GM18907 (cell line): Measurements from ENCODE around the gene BMP6.

Experiments
- ATAC-seq: cut with Tn5 transposase; IDR thresholded peaks from one replicate; pipeline ENCODE4 v1.9.1; 2021; ENCODE audit warnings: mild to moderate bottlenecking, moderate library complexity; ENCODE audit not compliant: unreplicated experiment

BMP6 gene

DNA sequence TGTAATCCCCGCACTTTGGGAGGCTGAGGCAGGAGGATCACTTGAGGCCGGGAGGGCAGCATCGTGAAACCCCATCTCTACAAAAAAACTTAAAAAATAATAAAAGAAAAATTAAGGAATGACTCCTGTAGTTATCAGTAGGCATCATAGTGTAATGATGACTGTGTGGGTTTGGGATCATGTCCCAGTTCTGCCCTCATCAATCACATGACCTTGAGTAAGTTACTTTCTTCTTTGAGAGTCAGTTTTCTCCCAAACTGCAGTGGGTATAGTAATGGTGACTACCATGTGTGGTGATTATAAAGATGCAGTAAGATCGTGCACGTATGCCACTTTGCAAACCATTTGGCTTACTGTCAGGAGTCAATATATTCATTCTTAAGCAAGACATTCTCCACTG, 95.5 kb downstream of the BMP6 start:
- no peak for ATAC-seq

- no peak for ATAC-seq
Measured at GRCh38 chr6:7823552-7823951, 97.7 kb downstream of the BMP6 start.

- no peak for ATAC-seq
Measured at GRCh38 chr6:7825986-7826385, 100.1 kb downstream of the BMP6 start.

DNA sequence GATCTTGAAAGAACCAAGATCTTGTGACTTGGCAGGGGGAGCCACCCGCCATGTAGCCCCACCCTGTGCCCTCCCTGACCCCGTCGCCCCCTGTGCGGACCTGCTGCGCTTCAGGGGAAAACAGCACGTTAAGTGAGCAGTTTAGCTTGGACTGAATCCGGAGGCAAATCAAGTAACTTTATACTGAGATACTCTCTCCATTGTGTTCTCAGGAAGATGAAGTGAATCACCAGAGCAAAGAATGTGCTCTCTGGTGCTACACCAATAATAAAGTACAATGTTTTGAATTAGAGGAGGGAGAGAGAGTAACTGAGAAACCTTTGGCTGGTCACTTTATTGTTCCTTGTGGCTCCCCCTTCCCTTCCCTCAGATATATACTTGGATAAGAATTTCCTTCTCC, 101.2 kb downstream of the BMP6 start:
- ATAC-seq, result no peak

- no peak for ATAC-seq
Measured at GRCh38 chr6:7828124-7828523, 102.2 kb downstream of the BMP6 start.

DNA sequence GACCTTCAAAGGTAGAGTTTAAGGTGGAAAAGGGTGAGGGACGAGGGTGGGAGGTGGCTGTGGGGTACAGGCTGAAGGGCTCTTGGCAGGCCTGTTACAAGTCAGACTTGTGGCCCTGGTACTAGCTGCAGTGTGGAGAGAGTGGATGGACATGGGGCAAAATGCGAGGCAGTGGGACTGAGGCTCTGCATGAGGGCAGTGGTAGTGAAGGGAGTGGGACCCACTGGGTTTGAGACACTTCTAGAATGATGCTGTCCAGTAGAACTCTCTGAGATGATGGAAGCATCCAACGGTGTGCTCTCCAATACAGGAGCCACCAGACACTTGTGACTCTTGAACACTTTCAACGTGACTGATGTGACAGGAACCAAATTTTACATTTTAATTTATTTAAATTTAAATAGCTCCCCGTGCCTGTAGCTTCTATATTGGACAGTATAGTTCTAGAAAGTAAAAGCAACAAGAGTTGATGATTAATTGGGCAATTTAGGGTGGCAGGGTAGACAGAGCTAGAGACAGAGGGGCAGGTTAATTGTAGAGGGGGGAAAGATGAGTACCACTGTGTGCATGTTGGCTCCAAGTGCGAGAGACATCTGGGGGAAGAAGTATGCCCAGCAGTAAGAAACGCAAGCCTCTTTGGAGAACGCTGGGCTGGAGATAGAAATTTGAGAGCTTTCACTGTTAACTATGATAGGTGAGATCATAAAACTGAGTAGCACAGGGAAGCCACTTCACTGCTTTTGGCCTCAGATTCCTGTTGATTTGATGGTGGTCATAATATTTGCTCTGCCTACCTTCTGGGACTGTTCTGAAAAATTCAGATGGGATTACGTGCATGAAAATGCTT, 107.2 kb downstream of the BMP6 start:
- ATAC-seq, result no peak

DNA sequence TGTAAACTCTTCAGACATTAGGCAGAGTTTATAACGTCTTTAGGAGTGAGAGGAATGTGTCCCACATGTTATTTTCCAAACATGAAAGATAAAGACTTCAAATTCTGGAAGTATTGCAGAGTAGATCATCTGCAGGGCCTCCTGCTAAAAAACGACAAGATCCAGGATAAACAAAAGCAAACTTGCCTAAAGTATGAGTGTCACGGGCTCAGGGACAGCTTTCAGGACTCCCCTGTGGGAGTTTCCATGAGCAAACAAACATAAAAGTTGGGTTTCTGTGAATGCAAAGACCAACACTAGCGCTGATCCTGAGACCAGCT, 107.8 kb downstream of the BMP6 start:
- ATAC-seq, result no peak

GRCh38 chr6:7836371-7837026, 110.6 kb downstream of the BMP6 start:
- ATAC-seq, result no peak

DNA sequence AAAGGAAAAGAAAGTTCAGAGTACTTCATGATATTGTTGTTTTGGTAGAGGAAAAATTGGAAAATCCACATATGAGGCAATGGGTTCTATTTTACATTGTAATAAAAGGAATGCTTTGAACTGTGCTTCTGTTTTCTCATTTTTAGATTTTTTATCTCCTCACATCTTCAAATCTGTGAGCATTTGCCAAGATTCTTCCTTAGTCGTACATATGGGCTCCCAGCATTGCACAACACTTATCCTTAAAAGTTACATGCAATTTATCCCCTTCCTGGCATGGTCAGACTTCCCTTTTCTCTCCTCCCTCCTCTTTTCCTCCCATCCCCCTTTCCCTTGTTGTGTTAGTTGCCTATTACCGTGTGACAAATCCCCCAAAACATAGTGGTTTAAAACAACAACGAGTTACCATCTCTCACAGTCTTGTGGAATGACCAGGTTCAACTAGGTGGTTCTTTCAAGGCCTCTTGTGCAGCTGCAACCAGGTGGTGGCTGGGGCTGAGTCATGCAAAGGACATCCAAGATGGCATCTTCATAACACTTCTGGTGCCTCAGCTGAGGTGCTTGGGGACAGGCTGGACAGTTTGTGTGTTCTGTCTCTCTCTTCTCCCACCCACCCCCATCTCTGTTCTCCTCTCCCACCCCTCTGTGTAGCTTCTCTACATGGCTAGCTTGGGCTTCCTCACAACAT, 116.0 kb downstream of the BMP6 start:
- ATAC-seq, result no peak

DNA sequence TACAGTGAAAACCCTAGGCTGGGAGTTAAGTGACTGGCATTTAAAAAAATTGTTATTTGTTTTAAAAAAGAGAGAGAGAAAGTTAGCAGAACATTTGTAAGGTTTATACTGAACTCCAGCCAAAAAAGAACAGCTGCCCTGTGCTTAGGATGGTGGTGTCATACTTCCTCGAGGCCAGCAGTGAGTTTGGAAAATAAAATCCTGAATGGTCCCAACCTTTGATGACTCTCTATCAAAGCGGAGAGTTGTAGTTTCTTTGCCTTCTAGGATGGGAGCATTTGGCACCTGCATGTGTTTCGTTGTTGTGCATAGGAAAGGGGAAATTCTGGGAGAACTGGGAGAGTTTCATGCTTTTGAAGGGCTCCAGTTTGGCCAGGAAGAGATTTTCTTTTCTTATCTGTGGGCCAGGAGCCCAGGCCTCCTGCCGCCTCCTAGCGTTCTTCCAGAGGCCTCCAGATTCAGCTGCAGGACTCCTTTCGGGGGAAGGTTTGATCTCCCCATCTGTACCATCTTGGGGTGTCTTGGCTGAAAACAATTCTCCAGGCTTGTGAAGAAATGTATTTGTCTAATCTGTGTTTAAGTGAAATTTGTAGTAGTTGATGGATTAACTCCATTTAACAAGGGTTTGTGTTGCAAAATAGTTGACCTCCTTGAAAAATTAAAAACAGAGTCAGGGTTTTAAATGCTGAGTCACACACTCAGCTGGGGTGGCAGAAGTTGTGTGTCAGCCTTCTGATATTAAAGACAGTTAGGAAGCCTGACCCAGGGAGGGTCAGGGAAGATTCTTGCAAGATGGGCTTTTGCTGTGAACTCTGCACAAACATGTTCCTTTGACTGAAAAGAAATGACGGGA, 121.3 kb downstream of the BMP6 start:
- no peak for ATAC-seq

DNA sequence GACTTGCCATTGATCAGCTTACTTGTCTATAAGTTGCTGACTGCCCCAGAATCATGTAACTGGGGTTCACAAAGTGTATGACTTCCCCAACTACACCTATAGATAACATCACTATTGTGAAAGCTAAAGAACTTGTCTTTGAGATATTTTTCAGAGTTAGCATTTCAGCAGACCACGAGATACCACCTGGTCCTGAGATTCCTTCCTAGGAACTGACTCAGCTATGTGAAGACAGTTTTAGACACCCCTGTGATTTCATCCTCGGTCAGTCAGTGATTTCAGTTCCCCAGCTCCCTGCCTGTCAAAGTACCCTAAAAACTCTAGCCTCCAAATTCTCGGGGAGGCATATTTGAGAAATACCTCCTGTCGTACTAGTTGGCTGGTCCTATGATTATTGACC, 122.3 kb downstream of the BMP6 start:
- no peak for ATAC-seq

- no peak for ATAC-seq
Measured at GRCh38 chr6:7851780-7852179, 125.9 kb downstream of the BMP6 start.

DNA sequence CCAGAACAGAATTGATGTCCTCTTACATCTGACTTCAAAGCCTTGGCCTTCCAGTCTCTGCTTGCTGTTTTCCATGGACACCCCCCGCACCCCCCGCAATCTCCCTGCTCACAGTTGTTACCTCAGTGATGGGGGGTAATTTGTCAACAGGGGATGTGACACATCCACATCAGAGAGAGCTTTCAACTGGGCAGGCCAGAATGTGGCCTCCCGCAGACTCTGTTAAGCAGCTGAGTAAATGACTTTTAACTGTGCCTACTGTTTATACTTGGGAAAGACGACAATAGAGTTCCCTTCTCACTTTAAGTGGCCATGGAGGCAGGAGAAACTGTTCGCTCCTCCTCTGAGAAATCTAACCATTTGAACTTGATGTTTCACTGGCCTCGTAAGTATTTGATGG, 133.7 kb downstream of the BMP6 start:
- ATAC-seq, result no peak

GRCh38 chr6:7865781-7866180, 139.9 kb downstream of the BMP6 start:
- no peak for ATAC-seq

GRCh38 chr6:7866526-7866925, 140.6 kb downstream of the BMP6 start:
- ATAC-seq, result no peak

GRCh38 chr6:7868926-7869325, 143.0 kb downstream of the BMP6 start:
- ATAC-seq, result no peak

- no peak for ATAC-seq
Measured at GRCh38 chr6:7878401-7878964, 152.6 kb downstream of the BMP6 start.

GRCh38 chr6:7879043-7879442, 153.1 kb downstream of the BMP6 start:
- no peak for ATAC-seq

GRCh38 chr6:7879579-7879978, 153.7 kb downstream of the BMP6 start:
- no peak for ATAC-seq

DNA sequence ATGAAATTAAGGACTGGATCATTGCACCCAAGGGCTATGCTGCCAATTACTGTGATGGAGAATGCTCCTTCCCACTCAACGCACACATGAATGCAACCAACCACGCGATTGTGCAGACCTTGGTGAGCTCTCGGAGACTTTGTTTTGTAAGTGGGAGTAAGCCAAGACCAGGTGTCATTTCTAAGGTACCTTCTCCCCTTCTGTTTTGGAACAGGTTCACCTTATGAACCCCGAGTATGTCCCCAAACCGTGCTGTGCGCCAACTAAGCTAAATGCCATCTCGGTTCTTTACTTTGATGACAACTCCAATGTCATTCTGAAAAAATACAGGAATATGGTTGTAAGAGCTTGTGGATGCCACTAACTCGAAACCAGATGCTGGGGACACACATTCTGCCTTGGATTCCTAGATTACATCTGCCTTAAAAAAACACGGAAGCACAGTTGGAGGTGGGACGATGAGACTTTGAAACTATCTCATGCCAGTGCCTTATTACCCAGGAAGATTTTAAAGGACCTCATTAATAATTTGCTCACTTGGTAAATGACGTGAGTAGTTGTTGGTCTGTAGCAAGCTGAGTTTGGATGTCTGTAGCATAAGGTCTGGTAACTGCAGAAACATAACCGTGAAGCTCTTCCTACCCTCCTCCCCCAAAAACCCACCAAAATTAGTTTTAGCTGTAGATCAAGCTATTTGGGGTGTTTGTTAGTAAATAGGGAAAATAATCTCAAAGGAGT, 154.2 kb downstream of the BMP6 start:
- ATAC-seq, result no peak
